SU-DHL-6 (cell line): ENCODE results near the gene COL18A1.

ENCODE experiments used
- H2AFZ ChIP-seq: fragments of 200-600 bp; sonication (generic); 2 replicates; pipeline ENCODE4 v1.6.1; 2014; ENCODE audit warnings: low read depth, mild to moderate bottlenecking, moderate library complexity, mixed read lengths, antibody characterized with exemption, low read length; ENCODE audit not compliant: severe bottlenecking
- H3F3A ChIP-seq: fragments of 200-600 bp; shearing (Covaris generic); 2 replicates; pipeline ENCODE4 v1.6.0; 2016; ENCODE audit warnings: antibody characterized with exemption, mild to moderate bottlenecking; ENCODE audit not compliant: insufficient read depth
- H3K27ac ChIP-seq: fragments of 200-600 bp; sonication (generic); 2 replicates; pipeline ENCODE4 v1.5.1; 2016; ENCODE audit warnings: low read depth, mild to moderate bottlenecking, low read length, moderate library complexity, mixed read lengths
- H3K27me3 ChIP-seq: fragments of 200-600 bp; sonication (generic), shearing (Covaris generic); 2 replicates; pipeline ENCODE4 v1.6.0; 2014; ENCODE audit warnings: mild to moderate bottlenecking, low read length
- H3K36me3 ChIP-seq: fragments of 200-600 bp; sonication (generic); 2 replicates; pipeline ENCODE4 v1.6.1; 2014; ENCODE audit warnings: mild to moderate bottlenecking, low read length, mixed read lengths
- H3K4me2 ChIP-seq: fragments of 300-600, 200-600 bp; shearing (Covaris generic), sonication (generic); 2 replicates; pipeline ENCODE4 v1.6.0; 2014; ENCODE audit warnings: low read length, low read depth, mild to moderate bottlenecking; ENCODE audit not compliant: poor library complexity, severe bottlenecking
- H3K4me3 ChIP-seq: fragments of 200-600 bp; sonication (generic); 2 replicates; pipeline ENCODE4 v1.5.1; 2014; ENCODE audit warnings: antibody characterized with exemption, low read length, mild to moderate bottlenecking, mixed read lengths; ENCODE audit not compliant: insufficient read depth, poor library complexity, severe bottlenecking
- H3K79me2 ChIP-seq: fragments of 200-600 bp; sonication (generic); 2 replicates; pipeline ENCODE4 v1.6.1; 2014; ENCODE audit warnings: mild to moderate bottlenecking, low read length, moderate library complexity; ENCODE audit not compliant: insufficient read depth
- H3K9ac ChIP-seq: fragments of 200-600 bp; sonication (generic); 2 replicates; pipeline ENCODE4 v1.7.0; 2014; ENCODE audit warnings: mild to moderate bottlenecking, low read length
- H3K9me2 ChIP-seq: fragments of 200-600 bp; sonication (generic); replicated peaks from 2 replicates; pipeline ENCODE4 v1.6.1; 2014; ENCODE audit warnings: low read length; ENCODE audit not compliant: insufficient read depth
- H3K9me3 ChIP-seq: fragments of 200-600 bp; sonication (generic); 2 replicates; pipeline ENCODE4 v1.6.1; 2014; ENCODE audit warnings: low read length, mixed read lengths; ENCODE audit not compliant: insufficient read depth
- H4K20me1 ChIP-seq: fragments of 200-600 bp; sonication (generic); 2 replicates; pipeline ENCODE4 v1.6.1; 2014; ENCODE audit warnings: low read depth, mild to moderate bottlenecking, antibody characterized with exemption, low read length, moderate library complexity, mixed read lengths
- EZH2phosphoT487 ChIP-seq: fragments of 200-600 bp; sonication (generic), shearing (Covaris generic); conservative IDR thresholded peaks from 2 replicates; pipeline ENCODE4 v1.6.1; 2018; ENCODE audit warnings: mild to moderate bottlenecking, antibody characterized with exemption, low read length, moderate library complexity, mixed read lengths
- TF ChIP-seq, protein P1 (sequence below): fragments of 200-600 bp; sonication (generic); IDR thresholded peaks from one replicate; pipeline ENCODE4 v1.5.1; 2017; ENCODE audit warnings: antibody characterized with exemption, mild to moderate bottlenecking, low read length, moderate library complexity; ENCODE audit not compliant: insufficient read depth, poor library complexity, severe bottlenecking

COL18A1 gene

GRCh38 chr21:45378258-45378966, 26.6 kb upstream of the COL18A1 start:
- Histone ChIP-seq H3K9ac (no peak overlapping the region), H3K9me3 (no peaks in the 10 kb centered on the region), H3K79me2 (no peaks in the 10 kb centered on the region), H3K4me2 (no peak overlapping the region), H4K20me1 (no peaks in the 10 kb centered on the region), H3K27ac (no peak overlapping the region), H3K36me3 (no peaks in the 10 kb centered on the region), H3K4me3 (no peak overlapping the region), H2AFZ (no peak overlapping the region), H3K9me2 (no peaks in the 10 kb centered on the region), H3K27me3 (no peaks in the 10 kb centered on the region), H3F3A (no peaks in the 10 kb centered on the region)
- no peak for TF ChIP-seq EZH2phosphoT487

- H2AFZ ChIP-seq, result no peak overlapping the region
- H3K9ac ChIP-seq, result no peak overlapping the region
- H3F3A ChIP-seq, result no peaks in the 10 kb centered on the region
- H3K4me3 ChIP-seq, result no peak overlapping the region
- H3K9me2 ChIP-seq, result no peaks in the 10 kb centered on the region
- no peak overlapping the region for H3K4me2 ChIP-seq
- H3K27me3 ChIP-seq, result no peaks in the 10 kb centered on the region
- H3K36me3 ChIP-seq, result no peaks in the 10 kb centered on the region
- no peaks in the 10 kb centered on the region for H4K20me1 ChIP-seq
- TF ChIP-seq EZH2phosphoT487, result no peak
- TF ChIP-seq, protein P1, sequence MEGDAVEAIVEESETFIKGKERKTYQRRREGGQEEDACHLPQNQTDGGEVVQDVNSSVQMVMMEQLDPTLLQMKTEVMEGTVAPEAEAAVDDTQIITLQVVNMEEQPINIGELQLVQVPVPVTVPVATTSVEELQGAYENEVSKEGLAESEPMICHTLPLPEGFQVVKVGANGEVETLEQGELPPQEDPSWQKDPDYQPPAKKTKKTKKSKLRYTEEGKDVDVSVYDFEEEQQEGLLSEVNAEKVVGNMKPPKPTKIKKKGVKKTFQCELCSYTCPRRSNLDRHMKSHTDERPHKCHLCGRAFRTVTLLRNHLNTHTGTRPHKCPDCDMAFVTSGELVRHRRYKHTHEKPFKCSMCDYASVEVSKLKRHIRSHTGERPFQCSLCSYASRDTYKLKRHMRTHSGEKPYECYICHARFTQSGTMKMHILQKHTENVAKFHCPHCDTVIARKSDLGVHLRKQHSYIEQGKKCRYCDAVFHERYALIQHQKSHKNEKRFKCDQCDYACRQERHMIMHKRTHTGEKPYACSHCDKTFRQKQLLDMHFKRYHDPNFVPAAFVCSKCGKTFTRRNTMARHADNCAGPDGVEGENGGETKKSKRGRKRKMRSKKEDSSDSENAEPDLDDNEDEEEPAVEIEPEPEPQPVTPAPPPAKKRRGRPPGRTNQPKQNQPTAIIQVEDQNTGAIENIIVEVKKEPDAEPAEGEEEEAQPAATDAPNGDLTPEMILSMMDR, result no peak
- no peaks in the 10 kb centered on the region for H3K9me3 ChIP-seq
- no peak overlapping the region for H3K27ac ChIP-seq
- no peaks in the 10 kb centered on the region for H3K79me2 ChIP-seq
These were observed 25.6 kb upstream of the COL18A1 start for GRCh38 chr21:45379171-45379900.

DNA sequence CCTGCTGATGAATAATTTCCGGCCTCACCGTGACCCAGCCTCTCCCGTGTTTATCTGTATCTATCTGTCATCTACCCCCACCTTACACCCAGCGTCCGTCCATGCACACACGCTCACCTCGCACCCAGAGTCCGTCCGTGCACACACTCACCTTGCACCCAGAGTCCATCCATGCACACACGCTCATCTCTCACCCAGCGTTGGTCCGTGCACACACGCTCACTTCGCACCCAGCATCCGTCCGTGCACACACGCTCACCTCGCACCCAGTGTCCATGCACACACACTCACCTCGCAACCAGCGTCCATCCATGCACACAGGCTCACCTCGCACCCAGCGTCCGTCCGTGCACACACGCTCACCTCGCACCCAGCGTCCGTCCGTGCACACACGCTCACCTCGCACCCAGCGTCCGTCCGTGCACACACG, 25.0 kb upstream of the COL18A1 start:
- H3K4me3 ChIP-seq, result no peak overlapping the region
- H2AFZ ChIP-seq, result no peak overlapping the region
- TF ChIP-seq, protein P1, result no peak
- TF ChIP-seq EZH2phosphoT487, result no peak
- H3K9me2 ChIP-seq, result no peaks in the 10 kb centered on the region
- no peaks in the 10 kb centered on the region for H3K36me3 ChIP-seq
- H3K9ac ChIP-seq, result no peak overlapping the region
- no peaks in the 10 kb centered on the region for H3K9me3 ChIP-seq
- no peaks in the 10 kb centered on the region for H3K79me2 ChIP-seq
- no peaks in the 10 kb centered on the region for H3K27me3 ChIP-seq
- H3F3A ChIP-seq, result no peaks in the 10 kb centered on the region
- H3K27ac ChIP-seq, result no peak overlapping the region
- no peaks in the 10 kb centered on the region for H4K20me1 ChIP-seq
- H3K4me2 ChIP-seq, result no peak overlapping the region

DNA sequence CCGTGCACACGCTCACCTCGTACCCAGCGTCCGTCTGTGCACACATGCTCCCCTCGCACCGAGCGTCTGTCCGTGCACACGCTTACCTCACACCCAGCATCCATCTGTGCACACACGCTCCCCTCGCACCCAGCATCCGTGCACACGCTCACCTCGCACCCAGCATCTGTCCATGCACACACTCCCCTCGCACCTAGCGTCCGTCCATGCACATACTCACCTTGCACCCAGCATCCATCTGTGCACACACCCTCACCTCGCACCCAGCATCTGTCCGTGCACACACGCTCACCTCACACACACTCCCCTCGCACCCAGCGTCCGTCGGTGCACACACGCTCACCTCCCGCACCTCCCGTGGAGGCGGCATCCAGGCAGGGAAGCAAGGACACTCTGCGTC, 24.4 kb upstream of the COL18A1 start:
- H3K27me3 ChIP-seq, result no peaks in the 10 kb centered on the region
- no peak overlapping the region for H3K4me3 ChIP-seq
- no peaks in the 10 kb centered on the region for H4K20me1 ChIP-seq
- H2AFZ ChIP-seq, result no peak overlapping the region
- TF ChIP-seq, protein P1, result no peak
- TF ChIP-seq EZH2phosphoT487, result no peak
- no peaks in the 10 kb centered on the region for H3K9me2 ChIP-seq
- H3K9me3 ChIP-seq, result no peaks in the 10 kb centered on the region
- no peaks in the 10 kb centered on the region for H3K79me2 ChIP-seq
- no peaks in the 10 kb centered on the region for H3K36me3 ChIP-seq
- H3F3A ChIP-seq, result no peaks in the 10 kb centered on the region
- no peak overlapping the region for H3K27ac ChIP-seq
- no peak overlapping the region for H3K4me2 ChIP-seq
- H3K9ac ChIP-seq, result no peak overlapping the region
